GM12864 (cell line): ENCODE results near the gene LRRC3.

Source experiments
- DNase-seq: peaks from one replicate; pipeline ENCODE4 v3.0.0-alpha.2; 2011; ENCODE audit warnings: low read depth
- H3K4me3 ChIP-seq: 2 replicates; pipeline ENCODE4 v1.5.1; 2011; ENCODE audit warnings: mild to moderate bottlenecking, low read depth, low read length, control low read depth
- CTCF ChIP-seq: IDR thresholded peaks from 2 replicates; pipeline ENCODE4 v1.5.1; 2011; ENCODE audit warnings: low read depth, mild to moderate bottlenecking, moderate library complexity, low read length, control low read depth, inconsistent platforms; ENCODE audit errors: missing control alignments

The LRRC3 gene

GRCh38 chr21:44437371-44437695, 18.0 kb upstream of the LRRC3 start:
- TF ChIP-seq CTCF, result no peak
- no peak for DNase-seq
- H3K4me3 ChIP-seq, result no peak overlapping the region

GRCh38 chr21:44437696-44438431, 17.4 kb upstream of the LRRC3 start:
- TF ChIP-seq CTCF, result no peak
- H3K4me3 ChIP-seq, result no peak overlapping the region

GRCh38 chr21:44438531-44439210, 16.6 kb upstream of the LRRC3 start:
- DNase-seq, result no peak
- no peak for TF ChIP-seq CTCF
- no peak overlapping the region for H3K4me3 ChIP-seq

More at GRCh38 chr21:44437696-44438431, 17.4 kb upstream of the LRRC3 start:
- no peak for DNase-seq

GRCh38 chr21:44439211-44439600, 16.1 kb upstream of the LRRC3 start:
- DNase-seq, result no peak
- no peak overlapping the region for H3K4me3 ChIP-seq
- no peak for TF ChIP-seq CTCF

GRCh38 chr21:44440241-44441040, 14.9 kb upstream of the LRRC3 start:
- no peak for TF ChIP-seq CTCF
- no peak for DNase-seq
- H3K4me3 ChIP-seq, result no peak overlapping the region

GRCh38 chr21:44441041-44441400, 14.3 kb upstream of the LRRC3 start:
- no peak overlapping the region for H3K4me3 ChIP-seq
- no peak for TF ChIP-seq CTCF
- DNase-seq, result no peak
